Liver (tissue), 3 donors: Measurements from ENCODE around the gene ZNF620.

Experiments
- CTCF ChIP-seq: fragments of 150-350 bp; IDR thresholded peaks from 2 replicates; pipeline ENCODE4 v1.5.1; 2017; ENCODE audit warnings: improper control_type of control experiment, low read depth, low read length; ENCODE audit not compliant: missing input control
- RAD21 ChIP-seq, 2 donors: IDR thresholded peaks; 2 replicates each; pipeline ENCODE4 v1.6.1; 2016; ENCODE audit warnings: antibody characterized with exemption in 2 of 2, mild to moderate bottlenecking in 2 of 2
- donor health status: healthy.
- donor health status: healthy.

- TF ChIP-seq CTCF (no peak), RAD21 (IDR thresholded peaks at IDR 0.05) (no peak)
Observed at GRCh38 chr3:40499952-40500351, 5.9 kb upstream of the ZNF620 start.
